Activated gamma-delta T cell treated with anti-CD3 and anti-CD28 coated beads, Interleukin-2, amount 50 U/mL, for 16 hours (primary cell): ENCODE measurements around the gene PRRT4.

Experiments
- DNase-seq: peaks from one replicate; pipeline ENCODE4 v3.0.0-alpha.2; 2020; ENCODE audit warnings: low read depth

Gene PRRT4

DNA sequence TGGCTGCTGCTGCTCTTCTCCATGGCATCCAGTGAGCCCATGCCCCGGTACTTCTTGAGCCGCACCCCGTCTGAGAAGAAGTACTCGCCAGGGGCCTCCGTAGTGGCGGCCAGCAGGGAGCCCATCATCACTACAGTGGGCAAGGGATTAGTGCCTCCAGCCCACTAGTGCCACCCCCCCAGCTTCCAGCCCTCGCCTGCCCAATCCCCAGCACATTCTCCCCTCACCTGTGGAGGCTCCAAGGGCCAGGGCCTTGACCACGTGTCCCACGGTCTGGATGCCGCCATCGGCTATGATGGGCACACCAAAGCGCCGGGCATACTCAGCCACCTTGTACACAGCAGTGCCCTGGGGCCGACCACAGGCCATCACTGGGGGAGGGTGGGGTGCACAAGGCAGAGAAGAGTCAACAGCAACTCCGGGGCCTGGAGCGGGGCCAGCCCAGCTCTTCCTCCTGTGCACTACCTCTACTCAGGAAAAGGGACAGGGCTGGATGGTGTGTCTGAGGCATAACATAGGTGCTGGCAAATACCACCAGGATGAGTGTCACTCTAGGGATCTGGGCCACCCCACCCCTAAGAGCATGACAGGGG, 33.5 kb upstream of the PRRT4 start:
- no peak for DNase-seq

DNA sequence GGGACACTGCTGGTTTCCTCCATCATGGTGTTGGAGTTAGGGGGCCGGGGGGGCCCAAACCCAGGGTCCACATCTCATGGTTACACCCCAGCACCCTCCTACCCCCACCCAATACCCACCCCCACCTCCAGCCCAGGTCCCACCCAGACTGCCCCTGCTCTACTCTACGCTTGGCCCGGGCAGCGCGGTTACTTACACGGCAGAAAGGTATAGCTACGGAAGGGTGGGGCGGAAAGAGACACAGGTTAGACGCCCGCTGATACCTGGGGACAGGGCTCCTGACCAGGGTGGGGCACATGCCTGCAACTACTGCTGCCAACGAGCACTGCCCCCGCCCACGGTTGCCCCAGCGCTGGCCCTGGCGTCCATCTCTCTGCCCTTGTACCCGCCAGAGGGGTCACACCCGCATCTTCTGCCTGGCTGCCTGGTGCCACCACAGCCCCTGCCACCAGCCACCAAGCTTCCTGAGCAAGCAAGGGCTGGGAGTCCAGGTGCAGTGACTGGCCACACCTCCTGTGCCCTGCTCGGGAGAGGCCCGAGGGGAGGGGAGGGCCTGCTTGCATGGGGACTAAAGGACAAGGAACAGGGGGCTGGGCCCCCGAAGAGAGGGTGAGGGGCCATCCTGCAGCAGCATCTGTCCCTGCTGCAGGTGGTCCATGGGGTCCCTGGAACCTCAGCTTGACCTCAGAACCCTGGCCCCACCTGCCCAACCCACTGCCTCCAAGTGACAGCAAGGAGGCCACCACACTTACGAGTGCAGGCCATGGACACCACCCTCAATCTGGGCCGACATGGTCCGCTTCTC, 32.2 kb upstream of the PRRT4 start:
- no peak for DNase-seq

DNA sequence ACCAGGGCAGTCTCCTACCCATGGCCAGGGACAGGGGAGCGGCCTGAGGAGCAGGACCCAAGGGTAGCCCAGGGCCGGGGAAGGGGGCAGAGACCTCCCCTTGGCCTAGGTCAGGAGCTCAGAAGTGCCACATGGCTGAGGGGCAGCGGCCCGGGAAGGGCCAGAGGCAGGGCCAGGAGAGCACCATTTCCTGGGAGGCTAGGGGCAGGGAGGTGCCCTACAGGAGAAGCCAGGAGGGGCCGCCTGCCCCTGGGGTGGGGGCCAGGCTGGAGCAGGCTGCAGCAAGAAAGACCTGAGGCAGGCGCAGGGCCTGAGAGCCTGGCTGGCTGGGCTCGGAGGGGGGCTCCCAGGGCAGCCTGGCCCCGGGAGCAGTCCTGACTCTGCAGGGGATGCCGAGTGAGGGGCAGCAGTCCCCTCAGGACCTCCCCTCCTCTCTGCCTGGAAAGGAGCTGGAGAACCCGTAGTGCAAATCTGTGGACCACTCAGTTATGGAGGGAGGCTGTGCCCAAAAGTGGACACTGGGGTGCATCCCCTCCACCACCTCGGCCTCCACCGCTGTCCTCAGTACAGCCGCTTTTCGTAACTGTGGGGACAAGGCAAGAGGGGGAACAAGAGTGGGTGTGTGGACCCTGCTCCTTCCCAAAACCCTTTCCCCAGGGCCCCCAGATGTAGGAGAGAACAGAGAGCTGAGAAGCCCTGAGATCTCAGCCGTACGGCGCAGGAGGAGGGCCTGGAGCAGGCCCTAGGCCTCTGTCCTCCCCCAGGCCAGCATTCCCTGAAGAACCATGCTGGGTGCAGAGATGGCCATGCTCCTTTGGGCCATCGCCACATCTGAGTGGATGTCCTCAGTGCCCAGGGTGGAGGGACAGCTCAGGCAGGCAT, 31.2 kb upstream of the PRRT4 start:
- no peak for DNase-seq

DNA sequence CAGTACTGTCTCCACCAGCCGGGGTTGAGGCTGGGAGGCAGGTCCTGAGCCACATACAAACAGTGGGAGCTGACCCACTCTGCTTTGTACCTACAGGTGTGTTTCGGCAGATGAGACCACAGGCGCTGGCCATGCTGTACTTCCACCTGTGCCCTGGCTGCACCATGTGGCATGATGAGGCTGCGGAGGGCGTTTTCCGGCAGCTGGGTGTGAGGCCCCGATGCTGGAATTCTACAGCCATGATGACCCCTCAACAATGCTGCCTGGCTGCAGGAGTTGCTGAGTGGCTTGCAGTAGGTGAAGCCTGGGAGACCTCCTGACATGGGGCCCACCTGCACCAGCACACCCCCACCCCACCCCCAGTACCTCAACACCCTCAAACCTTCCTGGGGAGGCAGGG, 30.3 kb upstream of the PRRT4 start:
- no peak for DNase-seq

DNA sequence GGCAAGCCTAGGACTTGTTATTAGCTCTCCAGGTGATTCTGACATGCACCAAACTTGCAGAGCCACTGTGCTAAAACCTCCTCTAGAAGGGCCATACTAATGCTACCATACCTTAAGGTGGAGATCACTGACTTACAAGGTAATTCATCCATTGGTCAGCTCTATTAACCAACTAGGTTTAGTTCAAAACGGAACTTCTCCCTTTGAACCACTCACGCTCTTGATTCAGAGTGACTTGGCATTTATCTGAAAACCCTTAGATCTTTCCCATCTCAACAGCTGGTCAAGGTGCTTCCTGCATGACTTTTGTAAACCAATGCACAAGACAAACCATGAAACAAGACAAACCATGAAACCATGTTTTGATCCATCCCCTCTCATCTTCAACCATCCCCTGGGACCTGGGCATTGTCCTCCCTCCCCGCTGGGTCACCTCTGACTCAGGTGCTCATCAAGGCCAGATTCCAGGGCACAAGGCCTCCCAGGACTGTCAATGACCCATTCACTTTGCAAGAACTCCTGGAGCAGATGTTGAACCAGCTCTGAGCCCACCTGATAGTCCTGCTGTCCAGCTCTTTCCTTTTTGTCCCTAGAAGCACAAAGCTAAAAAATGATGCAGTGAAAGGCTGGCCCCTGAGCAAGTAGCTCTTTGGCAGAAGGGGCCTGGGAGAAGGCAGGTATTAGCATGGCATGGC, 29.5 kb upstream of the PRRT4 start:
- no peak for DNase-seq

DNA sequence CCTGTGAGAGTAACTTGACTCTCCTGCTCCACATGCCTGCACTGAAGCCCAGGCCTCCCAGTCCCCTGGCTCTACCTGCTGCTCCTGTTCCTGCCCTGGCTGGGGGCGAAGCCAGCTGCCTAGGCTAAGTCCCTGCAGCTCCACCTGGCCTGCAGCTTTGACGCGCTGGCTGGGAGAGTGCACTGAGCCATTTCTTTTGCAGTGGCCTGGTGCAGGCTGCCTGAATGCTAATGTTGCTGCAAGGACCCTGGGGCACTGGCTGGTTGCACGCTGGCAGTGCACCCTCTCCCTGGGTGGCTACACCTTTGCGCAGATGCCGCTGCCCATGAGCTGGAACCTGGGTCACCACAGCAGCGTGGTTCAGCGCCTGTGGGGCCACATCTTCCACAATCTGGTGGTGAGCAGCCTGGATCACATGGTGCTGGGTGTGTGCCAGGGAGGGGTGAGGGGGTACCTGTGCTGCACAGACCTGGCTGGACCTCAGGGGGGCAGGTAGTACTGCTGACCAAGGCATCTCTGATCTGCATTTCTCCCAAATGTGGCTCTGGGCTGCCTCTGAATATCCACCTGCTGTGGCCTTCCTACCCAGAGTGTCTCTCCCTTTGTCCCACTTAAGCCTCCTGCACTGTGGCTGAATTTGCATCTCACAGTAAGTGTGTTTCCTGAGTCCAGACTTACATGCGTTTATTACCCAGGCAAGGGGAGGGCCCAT, 28.3 kb upstream of the PRRT4 start:
- DNase-seq, result no peak

DNA sequence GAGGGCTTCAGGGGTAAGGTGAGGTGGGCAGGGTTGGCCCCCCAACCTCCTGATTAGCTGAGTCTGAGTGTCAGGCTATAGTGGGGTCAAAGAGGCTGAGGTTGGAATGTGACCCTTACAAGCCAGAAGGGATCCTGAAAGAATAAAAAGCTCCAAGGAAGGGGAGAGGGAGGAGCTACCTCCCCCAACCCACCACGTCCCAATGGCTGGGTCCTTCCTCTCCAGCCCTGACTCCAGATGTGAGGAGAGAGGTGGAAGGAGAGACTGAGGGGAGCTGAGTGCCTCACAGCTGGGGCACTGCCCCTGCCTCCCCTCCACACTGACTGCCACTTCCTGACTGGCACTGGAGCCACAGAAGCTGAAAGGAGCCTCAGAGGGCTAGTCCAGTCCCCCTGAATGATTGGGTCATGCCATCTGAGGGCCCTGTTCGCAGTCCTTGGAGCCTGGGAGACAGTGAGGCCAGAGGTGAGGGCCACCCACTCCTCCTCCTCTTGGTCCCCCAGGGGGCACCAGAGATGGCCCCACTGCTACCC, 27.7 kb upstream of the PRRT4 start:
- no peak for DNase-seq

DNA sequence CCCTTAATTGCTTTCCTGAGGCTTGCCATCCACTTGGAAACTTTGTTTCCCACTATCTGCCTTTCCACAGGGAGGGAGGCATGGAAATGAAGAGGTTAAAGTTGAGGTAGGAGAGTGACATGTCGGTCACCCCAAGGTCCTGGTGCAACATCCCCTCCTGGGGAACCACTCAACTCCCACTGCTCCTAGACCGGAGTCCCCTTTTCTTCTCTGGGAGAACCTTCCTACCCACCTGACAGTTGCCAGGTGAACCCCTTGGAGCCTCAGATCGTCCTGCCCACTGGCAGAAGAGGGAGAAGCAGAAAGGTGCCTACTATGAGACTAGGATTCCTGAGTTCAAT, 26.6 kb upstream of the PRRT4 start:
- DNase-seq, result no peak

DNA sequence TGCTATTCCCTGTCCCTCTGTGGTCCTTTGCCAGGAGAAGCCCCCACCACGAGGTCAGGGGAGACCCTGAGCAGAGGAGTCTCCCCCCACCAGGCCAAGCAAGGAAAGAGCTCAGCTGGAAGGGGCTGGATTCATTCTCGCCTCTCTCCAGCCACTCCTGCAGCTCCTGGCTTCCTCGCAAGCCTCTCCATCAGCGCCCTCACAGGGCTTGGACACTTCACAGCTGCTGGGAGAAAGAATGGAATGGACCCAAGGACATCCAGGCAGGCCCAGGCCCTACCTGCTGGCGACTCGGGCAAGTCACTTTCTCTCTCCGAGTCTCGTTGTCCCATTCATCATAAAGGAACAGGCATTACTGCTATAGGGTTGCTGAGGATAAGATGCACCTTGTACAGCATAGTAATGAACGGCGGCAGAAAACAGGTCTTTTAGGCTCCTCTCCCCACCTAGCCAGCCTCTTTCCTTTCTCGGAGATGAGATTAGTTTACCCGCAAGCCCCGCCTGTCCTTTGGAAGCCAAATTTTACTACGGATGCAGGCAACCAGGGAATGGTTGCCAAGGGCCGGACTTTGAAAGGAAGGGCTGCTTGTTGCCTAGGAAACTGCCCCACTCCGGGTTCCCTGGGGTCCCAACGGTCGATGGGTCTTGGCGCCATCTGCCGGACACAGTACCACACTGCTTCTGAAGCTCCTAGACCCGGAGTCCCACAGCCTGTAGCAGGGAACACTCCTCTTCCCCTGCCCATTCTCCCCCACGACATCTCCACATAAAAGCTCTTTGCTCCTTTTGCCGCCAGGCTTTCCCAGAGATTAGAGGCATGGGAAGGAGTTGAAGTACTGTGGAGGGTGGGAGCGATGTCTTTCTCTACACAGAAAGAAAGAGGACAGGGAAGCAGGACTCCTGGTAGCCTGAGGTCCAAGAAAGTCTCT, 26.0 kb upstream of the PRRT4 start:
- DNase-seq, result peak; percentile 56

DNA sequence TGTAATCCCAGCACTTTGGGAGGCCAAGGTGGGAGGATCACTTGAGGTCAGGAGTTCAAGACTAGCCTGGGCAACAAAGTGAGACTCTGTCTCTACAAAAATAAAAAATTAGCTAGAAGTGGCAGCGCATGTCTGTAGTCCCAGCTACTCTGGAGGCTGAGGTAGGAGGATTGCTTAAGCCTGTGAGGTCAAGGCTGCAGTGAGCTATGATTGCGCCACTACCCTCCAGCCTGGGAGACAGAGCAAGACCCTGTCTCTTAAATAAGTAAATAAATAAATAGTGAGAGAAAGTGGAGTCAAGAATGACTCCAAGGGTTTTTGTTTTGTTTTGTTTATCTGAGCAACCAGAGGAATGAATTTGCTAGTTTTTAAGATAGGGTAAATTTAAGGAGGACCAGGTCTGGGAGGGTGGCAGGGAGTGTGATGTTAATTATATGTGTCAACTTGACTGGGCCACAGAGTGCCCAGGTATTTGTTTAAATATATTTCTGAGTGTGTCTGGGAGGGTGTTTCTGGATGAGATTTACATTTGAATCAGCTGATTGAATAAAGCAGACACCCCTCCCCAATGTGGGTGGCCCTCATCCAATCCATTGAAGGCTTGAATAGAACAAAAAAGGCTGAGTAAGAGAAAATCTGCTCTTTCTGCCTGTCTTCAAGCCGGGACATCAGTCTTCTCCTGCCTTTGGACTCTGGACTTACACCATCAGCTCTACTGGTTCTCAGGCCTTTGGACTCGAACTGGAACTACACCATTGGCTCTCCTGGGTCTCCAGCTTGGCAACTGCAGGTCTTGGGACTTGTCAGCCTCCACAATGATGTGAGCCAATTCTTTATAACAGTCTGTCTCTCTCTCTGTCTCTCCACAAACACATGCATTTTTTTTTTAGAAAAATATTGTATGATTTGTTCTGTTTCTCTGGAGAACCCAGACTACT, 24.8 kb upstream of the PRRT4 start:
- DNase-seq, result no peak

DNA sequence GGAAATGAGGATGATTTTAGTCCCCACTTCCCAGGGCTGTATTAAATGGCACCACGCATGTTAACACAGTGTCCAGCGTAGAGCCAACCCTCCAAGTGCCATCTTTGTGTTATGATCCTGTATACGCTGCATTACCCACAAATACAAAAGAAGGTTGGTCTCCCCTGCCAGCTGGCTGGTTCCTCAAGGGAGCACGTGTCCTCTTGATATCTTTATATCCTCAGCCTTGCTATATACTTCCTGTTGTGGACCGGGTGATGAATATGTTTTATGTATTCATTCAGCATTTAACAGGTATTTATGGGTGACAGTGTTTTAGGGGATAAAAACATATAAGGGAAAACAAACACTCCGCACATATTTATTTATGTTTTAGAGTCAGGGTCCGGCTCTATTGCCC, 23.2 kb upstream of the PRRT4 start:
- DNase-seq, result no peak

DNA sequence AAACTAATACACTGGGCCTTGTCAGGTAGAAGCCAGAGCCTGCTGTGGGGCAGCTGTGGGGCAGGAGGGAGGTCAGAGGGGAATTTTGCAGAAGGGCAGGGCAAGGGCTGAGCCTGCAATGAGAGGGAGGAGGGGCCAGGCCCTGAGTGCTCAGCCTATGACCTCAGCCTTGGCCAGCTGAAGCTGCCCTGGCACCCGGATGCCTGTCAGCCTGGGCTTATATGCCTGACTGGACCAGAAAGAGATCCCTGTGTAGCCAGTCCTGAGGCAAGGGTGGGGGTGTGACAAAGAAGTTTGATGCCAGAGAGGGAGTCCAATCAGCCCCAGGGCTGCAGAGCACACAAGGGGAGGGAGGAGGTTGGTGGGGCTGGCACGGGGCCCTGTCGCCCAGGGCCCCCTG, 22.3 kb upstream of the PRRT4 start:
- no peak for DNase-seq

DNA sequence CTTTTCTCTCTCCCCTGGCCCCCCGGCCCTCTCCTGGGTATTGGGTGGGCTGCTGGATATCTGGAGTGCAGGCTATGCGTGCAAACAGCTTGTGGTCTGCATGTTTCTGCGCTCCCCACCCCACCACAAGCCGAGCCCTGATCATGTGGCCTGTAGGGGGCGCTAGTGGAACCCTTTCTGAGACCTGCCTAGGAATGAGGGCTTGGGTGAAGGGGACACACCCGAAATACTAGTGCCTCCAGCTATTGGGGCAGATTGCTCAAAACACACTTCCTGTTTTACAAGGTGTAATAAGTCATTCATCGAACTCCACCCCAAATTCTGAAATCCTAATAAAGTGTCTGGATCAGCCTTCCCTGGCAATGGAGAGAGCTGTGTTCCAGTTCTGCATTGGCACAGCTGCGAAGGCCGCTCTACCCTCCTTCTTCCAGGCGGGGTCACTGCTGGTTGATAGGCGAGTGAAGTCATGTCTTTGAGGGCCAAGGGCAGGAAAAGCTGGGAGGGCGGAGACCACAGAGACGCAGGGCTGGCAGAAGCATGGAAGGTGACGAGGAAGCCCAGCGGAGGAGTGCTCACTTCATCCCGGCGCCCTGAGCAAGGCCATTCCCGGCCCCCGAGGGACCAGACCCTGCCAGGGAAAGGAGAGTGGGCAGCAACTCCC, 19.8 kb upstream of the PRRT4 start:
- no peak for DNase-seq

DNA sequence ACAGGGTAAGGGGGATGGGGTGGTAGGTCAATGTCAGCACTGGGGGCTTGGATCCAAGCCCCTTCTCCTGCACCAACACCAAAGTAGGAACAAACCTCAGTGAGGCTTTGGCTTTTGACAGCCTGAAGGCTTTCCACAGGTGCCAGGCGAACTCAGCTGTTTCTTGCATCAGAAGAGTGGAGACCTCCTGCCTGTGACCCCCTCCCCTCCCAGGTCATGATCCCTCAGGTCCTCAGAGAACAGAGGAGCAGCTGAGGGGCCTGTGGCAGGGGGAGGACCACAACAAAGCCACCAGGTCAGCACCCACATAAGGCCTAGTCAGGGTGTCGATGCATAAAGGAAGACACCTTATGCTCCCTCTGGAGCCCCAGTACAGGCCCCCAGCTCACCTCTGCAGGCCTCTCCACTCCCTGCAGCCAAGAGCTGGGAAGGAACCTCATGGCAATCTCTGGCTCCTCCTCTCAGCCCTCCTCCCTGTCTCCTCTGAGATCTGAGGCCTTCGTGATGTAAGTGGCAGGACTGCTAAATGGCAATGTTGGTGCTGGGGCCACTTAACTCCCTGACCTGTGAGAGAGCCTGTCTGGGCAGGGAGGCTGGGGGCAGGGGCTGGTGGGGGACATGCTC, 19.1 kb upstream of the PRRT4 start:
- DNase-seq, result no peak

DNA sequence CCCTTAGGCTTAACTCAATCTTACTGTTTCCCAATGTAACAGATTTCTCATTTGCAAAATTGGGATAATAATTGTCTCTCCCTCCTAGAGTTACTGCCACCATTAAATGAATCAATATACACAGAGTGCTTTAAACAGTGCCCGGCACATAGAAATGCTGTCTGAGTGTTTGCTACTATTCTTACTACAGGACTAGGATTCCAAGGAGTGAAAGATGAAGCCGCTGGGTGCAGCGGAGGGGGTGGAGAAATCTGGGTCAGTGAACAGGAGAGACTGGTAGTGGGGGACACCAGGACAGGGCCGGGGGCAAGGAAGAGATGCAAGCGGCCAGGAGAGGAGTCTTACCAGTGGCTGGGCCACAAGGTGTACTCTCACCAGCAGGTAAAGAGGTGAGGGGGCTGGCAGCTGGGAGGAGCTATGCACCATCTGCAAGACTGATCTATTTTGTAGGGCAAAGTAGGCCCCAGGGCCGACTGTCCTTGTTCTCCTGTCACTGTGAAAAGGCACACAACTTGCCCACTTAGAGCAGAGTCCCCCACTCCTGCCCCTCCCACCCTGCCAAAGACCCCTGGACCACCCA, 18.5 kb upstream of the PRRT4 start:
- DNase-seq, result no peak

DNA sequence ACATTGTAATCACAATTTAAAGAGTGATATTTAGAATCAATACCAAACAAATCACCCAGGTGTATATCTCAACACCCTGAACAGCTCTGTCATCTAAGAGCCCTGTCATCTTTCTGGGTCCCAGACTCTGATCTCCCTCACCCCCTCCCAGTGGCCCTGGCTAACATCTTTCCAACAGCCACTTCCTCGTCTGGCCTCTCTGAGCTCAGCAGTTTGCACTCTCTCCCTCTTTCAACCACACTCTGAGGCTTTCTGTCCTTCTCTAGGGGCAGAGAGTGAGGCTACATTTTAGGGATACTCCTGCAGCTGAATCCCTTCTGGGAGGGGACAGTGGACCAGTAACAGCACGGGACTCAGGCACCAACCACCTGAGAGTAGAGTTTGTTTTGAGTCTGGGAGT, 17.1 kb upstream of the PRRT4 start:
- no peak for DNase-seq

DNA sequence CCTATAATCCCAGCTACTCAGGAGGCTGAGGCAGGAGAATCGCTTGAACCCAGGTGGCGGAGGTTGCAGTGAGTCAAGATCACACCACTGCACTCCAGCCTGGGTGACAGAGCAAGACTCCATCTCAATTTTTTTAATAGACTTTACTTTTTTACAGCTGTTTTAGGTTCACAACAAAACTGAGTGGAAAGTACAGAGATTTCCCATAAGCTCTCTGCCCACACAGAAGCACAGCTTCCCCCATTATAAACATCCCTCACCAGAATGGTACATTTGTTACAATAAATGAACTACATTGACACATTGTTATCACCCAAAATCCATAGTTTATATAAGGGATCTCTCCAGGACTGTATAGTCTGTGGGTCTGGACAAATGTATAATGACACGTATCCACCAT, 14.6 kb upstream of the PRRT4 start:
- DNase-seq, result no peak

DNA sequence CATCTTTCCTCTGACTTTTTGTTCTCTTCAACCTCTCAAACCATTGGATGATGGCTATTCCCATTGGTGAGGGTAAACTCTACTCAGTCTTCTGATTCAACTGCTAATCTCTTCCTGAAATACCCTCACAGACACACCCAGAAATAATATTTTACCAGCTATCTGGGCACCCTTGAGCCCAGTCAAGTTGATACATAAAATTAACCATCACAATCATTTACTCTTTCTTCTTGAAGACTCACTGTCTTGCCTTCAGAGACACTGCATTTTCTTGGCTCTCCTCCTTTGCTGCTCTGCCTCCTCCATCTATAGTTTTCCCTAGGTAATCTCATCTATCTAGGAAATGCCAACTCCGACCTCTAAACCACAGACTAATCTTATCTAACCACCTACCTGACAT, 12.6 kb upstream of the PRRT4 start:
- no peak for DNase-seq
